Activated naive CD8-positive, alpha-beta T cell treated with anti-CD3 and anti-CD28 coated beads, Interleukin-2, amount 10 ng/mL, durations not matched to agents 7 days and 5 days (primary cell): Measurements from ENCODE around the gene FLRT2. TPM values are rescaled to one million over a fixed set of nuclear protein-coding genes. Genes with fewer than 3 reads are reported as not detected.
A peak's percentile ranks its signal among the peaks of the same experiment; 100 is the strongest.

Experiments
- ATAC-seq: fragments of 150-1000 bp; cut with Tn5 transposase; one replicate; pipeline ENCODE4 v1.10.0; 2021; ENCODE audit warnings: low read depth, moderate library complexity
- POLR2A ChIA-PET: fragments of 350-600 bp; sonication (Branson Sonifier 250); formaldehyde crosslinking; loops from one replicate; lab custom pipeline; 2021; ENCODE audit warnings: antibody characterized with exemption; lab: Charles Lee
- DNase-seq: peaks from one replicate; pipeline ENCODE4 v3.0.0; 2021
- H3K27ac Mint-ChIP-seq: one replicate; pipeline ENCODE4 v1.8.0; 2022; ENCODE audit warnings: mild to moderate bottlenecking, mixed read lengths
- H3K27me3 Mint-ChIP-seq: one replicate; pipeline ENCODE4 v1.8.0; 2022; ENCODE audit warnings: mild to moderate bottlenecking, moderate library complexity, mixed read lengths
- H3K36me3 Mint-ChIP-seq: one replicate; pipeline ENCODE4 v1.8.0; 2021; ENCODE audit warnings: mild to moderate bottlenecking, mixed read lengths
- H3K4me1 Mint-ChIP-seq: one replicate; pipeline ENCODE4 v1.8.0; 2021; ENCODE audit warnings: mixed read lengths
- H3K4me3 Mint-ChIP-seq: one replicate; pipeline ENCODE4 v1.8.0; 2022; ENCODE audit warnings: mild to moderate bottlenecking, moderate library complexity, mixed read lengths
- H3K9me3 Mint-ChIP-seq: one replicate; pipeline ENCODE4 v1.8.0; 2021; ENCODE audit warnings: mixed read lengths
- total RNA-seq, 2 experiments: library from RNA; stranded (reverse); gene quantifications; one replicate each; pipeline ENCODE4 v1.2.3, GENCODE V29; 2021

Gene FLRT2
- not detected for total RNA-seq

GRCh38 chr14:85529803-85530574, at the start of gene FLRT2:
Gene FLRT2, plus strand, starts transcription at chr14:85530144. Its CDS starts 91,371 bp downstream, at chr14:85621515.
- peak; percentile 28 for DNase-seq
- Mint-ChIP-seq H3K36me3 (no peaks in the 10 kb centered on the region), H3K9me3 (peaks cover 3% of the 10 kb centered on the region), H3K27ac (no peak within 1 kb of the TSS), H3K4me3 (no peak within 1 kb of the TSS), H3K4me1 (peaks cover 17% of the 10 kb centered on the region), H3K27me3 (peaks cover 64% of the 10 kb centered on the region)
- no peak for ATAC-seq
- POLR2A ChIA-PET, result no interaction called here

DNA sequence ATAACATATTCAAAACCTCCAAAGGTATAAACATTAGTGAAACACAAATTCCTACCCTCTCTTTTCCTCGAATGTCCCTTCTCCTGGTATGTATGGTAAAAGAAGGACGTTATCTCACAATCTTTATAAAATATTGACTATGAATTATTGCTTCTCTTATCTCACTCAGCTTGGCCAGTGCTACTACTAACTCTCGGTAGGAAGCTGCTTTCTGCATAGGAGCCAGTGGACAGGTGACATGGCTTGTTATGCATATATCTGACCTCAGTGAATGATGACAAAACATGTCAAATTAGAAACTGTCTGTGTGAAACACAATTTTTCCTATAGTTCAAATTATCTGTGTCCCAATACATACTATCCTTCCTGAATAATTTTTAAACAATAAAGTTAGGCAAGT, 48.5 kb upstream of the FLRT2 start:
- Mint-ChIP-seq H3K27ac (no peak overlapping the region), H3K36me3 (no peaks in the 10 kb centered on the region), H3K4me3 (no peak overlapping the region), H3K4me1 (no peaks in the 10 kb centered on the region), H3K9me3 (no peaks in the 10 kb centered on the region), H3K27me3 (no peaks in the 10 kb centered on the region)
- POLR2A ChIA-PET, result no interaction called here
- ATAC-seq (no peak), DNase-seq (no peak)

GRCh38 chr14:85482552-85482951, 47.4 kb upstream of the FLRT2 start:
- Mint-ChIP-seq H3K27me3 (no peaks in the 10 kb centered on the region), H3K36me3 (no peaks in the 10 kb centered on the region), H3K27ac (no peak overlapping the region), H3K4me3 (no peak overlapping the region), H3K9me3 (no peaks in the 10 kb centered on the region), H3K4me1 (no peaks in the 10 kb centered on the region)
- ATAC-seq (no peak), DNase-seq (no peak)
- POLR2A ChIA-PET, result no interaction called here

DNA sequence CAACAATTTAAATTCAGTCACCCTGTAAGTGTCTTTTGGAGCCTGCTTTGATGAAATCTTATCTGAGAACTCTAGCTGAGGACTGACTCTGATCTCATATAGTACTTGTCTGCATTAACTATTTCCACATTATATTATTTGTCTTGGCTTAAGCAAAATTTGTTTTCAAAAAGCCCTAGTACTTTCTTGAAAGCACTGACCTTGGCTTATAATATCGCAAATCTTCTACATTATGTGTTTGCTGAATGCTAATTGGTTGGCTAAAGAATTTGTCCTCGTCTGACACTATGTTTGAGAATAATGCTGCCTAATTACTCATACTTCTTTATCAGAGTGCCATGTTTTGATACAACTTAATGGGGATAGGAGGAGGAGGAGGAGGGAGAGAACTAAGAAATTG, 46.9 kb upstream of the FLRT2 start:
- Mint-ChIP-seq H3K27me3 (no peaks in the 10 kb centered on the region), H3K4me1 (no peaks in the 10 kb centered on the region), H3K27ac (no peak overlapping the region), H3K9me3 (no peaks in the 10 kb centered on the region), H3K36me3 (no peaks in the 10 kb centered on the region), H3K4me3 (no peak overlapping the region)
- POLR2A ChIA-PET, result no interaction called here
- DNase-seq, result no peak
- no peak for ATAC-seq

- H3K4me3 Mint-ChIP-seq, result no peak overlapping the region
- no peaks in the 10 kb centered on the region for H3K4me1 Mint-ChIP-seq
- no peak overlapping the region for H3K27ac Mint-ChIP-seq
- H3K36me3 Mint-ChIP-seq, result no peaks in the 10 kb centered on the region
- H3K9me3 Mint-ChIP-seq, result no peaks in the 10 kb centered on the region
- ATAC-seq (no peak), DNase-seq (no peak)
- no peaks in the 10 kb centered on the region for H3K27me3 Mint-ChIP-seq
- POLR2A ChIA-PET, result no interaction called here
Measured at GRCh38 chr14:85483652-85484051, 46.3 kb upstream of the FLRT2 start.

DNA sequence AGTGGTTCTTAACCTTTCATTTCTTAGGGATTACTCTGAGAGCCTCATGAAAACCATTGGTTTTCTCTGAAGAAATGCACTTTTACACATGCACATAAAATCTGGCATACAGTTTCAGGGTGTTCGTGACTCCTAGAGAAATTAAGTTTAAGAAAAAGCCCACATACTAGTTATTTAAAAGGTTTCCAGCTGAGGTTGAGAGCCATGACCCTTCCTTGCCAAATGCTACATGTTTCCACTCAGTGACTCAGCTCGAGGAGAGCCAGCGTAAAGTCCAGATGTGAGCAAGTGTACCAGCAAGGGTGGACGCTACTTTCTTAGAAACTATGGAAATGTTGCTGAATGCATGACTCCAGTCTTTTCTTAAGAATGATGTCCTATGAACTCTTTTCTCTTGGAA, 42.7 kb upstream of the FLRT2 start:
- ATAC-seq, result no peak
- H3K36me3 Mint-ChIP-seq, result no peaks in the 10 kb centered on the region
- DNase-seq, result no peak
- H3K4me1 Mint-ChIP-seq, result no peaks in the 10 kb centered on the region
- H3K27me3 Mint-ChIP-seq, result no peaks in the 10 kb centered on the region
- H3K9me3 Mint-ChIP-seq, result peaks cover 7% of the 10 kb centered on the region
- H3K4me3 Mint-ChIP-seq, result no peak overlapping the region
- H3K27ac Mint-ChIP-seq, result no peak overlapping the region
- POLR2A ChIA-PET, result no interaction called here

DNA sequence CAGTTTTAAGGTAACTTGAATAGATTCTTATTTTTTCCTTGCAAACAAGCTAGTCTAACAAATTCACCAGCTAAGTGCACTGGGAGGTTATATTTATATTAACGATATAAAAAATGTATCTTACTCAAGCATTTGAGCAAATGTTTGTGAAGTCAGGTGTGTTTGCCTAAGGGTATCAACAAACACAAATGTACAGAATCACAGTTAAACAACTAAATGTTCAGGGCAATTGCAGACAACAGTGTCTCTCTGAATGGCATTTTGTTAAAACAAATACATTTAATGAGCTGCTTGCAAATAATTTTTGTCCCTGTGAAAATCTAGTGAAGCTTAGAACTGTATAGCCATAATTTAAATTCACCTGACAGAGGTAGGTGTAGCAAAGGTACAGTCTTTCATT, 28.2 kb upstream of the FLRT2 start:
- POLR2A ChIA-PET, result no interaction called here
- H3K4me1 Mint-ChIP-seq, result no peaks in the 10 kb centered on the region
- no peaks in the 10 kb centered on the region for H3K36me3 Mint-ChIP-seq
- no peak overlapping the region for H3K27ac Mint-ChIP-seq
- no peaks in the 10 kb centered on the region for H3K9me3 Mint-ChIP-seq
- H3K4me3 Mint-ChIP-seq, result no peak overlapping the region
- DNase-seq (no peak), ATAC-seq (no peak)
- H3K27me3 Mint-ChIP-seq, result peaks cover 3% of the 10 kb centered on the region

DNA sequence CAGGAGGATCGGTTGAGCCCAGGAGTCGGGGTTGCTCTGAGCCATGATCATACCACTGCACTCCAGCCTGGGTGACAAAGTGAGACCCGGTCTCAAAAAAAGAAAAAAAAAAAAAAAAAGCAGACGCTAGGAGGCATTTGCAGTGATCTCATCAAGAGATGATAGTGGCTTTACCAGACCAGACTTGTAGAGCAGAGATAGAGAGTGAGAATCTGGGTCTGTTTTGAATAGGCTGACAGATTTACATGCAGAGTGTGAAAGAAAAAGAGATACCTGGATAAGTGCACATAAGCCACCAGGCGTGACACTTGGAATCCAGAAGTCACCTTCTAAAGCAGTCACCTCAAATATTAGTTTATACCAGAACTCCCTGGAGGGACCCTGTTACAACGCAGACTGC, 21.1 kb upstream of the FLRT2 start:
- Mint-ChIP-seq H3K27ac (no peak overlapping the region), H3K36me3 (no peaks in the 10 kb centered on the region), H3K9me3 (no peaks in the 10 kb centered on the region), H3K4me3 (no peak overlapping the region), H3K27me3 (peaks cover 4% of the 10 kb centered on the region), H3K4me1 (no peaks in the 10 kb centered on the region)
- POLR2A ChIA-PET, result no interaction called here
- no peak for ATAC-seq
- no peak for DNase-seq

DNA sequence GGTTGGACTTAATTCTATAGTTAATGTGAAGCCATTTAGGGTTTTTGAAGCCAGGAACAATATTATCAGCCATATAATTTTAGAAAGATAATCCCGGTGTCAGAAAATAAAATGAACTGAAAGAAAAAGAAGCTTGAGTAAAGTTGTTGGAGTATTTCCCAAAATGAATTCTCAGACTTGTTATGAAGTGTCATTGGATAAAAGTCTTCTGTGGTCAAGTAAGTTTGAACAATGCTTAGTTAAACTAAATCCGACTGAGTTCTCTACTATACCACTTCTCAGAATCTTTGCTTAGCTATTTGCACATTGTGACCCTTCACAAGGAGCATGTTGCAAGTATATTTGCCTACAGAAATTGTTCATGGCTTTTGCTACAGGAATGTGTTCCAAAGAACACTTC, 17.5 kb upstream of the FLRT2 start:
- no peak for ATAC-seq
- Mint-ChIP-seq H3K9me3 (no peaks in the 10 kb centered on the region), H3K27ac (no peak overlapping the region), H3K4me3 (no peak overlapping the region), H3K4me1 (no peaks in the 10 kb centered on the region), H3K36me3 (no peaks in the 10 kb centered on the region), H3K27me3 (peaks cover under 1% of the 10 kb centered on the region)
- no peak for DNase-seq
- POLR2A ChIA-PET, result interaction anchor here (0.6 kb wide), 1 partner anchor 55 kb away, joined by 6 read pairs; no protein-coding TSS in a partner anchor

DNA sequence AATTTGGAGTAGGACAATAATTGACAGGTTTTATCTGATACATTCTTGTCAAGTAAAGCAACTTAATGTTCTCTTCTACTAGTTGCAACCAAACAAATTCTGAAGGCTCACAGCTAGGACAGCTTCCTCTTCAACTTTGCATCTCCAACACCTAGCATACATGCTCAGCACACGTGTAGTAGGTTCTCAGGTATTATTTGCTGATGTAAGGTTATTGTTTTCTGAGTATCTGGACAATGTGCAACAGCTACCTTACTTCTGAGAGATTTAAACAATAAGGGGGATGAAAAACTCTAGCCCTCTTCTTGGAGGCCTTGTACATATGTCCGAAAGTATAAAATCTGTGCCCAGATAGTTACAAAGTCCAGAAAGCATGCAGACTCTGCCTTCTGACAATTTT, 15.5 kb upstream of the FLRT2 start:
- POLR2A ChIA-PET, result no interaction called here

GRCh38 chr14:85516239-85517113, 13.5 kb upstream of the FLRT2 start:
- no peak overlapping the region for H3K27ac Mint-ChIP-seq
- POLR2A ChIA-PET, result no interaction called here
- no peaks in the 10 kb centered on the region for H3K27me3 Mint-ChIP-seq
- no peak overlapping the region for H3K4me3 Mint-ChIP-seq
- no peaks in the 10 kb centered on the region for H3K9me3 Mint-ChIP-seq
- DNase-seq, result no peak
- no peaks in the 10 kb centered on the region for H3K4me1 Mint-ChIP-seq
- no peak for ATAC-seq
- no peaks in the 10 kb centered on the region for H3K36me3 Mint-ChIP-seq

More for the DNA sequence above, 15.5 kb upstream of the FLRT2 start:
- Mint-ChIP-seq H3K36me3 (no peaks in the 10 kb centered on the region), H3K9me3 (no peaks in the 10 kb centered on the region), H3K4me3 (no peak overlapping the region), H3K4me1 (no peaks in the 10 kb centered on the region), H3K27me3 (no peaks in the 10 kb centered on the region), H3K27ac (no peak overlapping the region)
- ATAC-seq (no peak), DNase-seq (no peak)

DNA sequence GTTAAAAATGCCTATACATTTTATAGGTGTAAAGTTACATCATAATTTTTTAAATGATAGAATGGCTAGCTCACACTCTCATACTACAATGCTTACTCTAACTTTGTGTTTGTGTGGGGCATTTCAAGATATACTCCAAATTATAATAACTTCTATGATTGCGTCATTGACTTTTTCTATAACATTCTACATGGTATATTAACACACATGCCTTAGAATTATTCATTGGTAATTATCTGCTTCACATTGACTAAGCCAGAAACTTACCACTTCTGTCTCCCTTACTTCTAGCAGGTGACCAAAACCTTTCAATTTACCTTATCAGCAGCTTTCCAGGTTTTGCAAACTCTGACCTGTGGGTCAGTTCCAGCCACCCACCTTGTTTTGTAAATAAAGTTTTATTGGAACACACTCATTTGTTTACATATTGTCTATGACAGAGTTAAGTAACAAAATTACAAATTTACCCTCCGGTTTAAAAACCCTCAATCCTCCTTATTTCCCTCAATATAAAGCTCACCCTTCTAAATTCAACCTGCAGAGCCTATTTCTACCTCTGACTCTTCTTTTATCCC, 12.7 kb upstream of the FLRT2 start:
- Mint-ChIP-seq H3K36me3 (no peaks in the 10 kb centered on the region), H3K4me3 (no peak overlapping the region), H3K27me3 (no peaks in the 10 kb centered on the region), H3K4me1 (no peaks in the 10 kb centered on the region), H3K27ac (no peak overlapping the region), H3K9me3 (no peaks in the 10 kb centered on the region)
- ATAC-seq (no peak), DNase-seq (no peak)
- POLR2A ChIA-PET, result no interaction called here

DNA sequence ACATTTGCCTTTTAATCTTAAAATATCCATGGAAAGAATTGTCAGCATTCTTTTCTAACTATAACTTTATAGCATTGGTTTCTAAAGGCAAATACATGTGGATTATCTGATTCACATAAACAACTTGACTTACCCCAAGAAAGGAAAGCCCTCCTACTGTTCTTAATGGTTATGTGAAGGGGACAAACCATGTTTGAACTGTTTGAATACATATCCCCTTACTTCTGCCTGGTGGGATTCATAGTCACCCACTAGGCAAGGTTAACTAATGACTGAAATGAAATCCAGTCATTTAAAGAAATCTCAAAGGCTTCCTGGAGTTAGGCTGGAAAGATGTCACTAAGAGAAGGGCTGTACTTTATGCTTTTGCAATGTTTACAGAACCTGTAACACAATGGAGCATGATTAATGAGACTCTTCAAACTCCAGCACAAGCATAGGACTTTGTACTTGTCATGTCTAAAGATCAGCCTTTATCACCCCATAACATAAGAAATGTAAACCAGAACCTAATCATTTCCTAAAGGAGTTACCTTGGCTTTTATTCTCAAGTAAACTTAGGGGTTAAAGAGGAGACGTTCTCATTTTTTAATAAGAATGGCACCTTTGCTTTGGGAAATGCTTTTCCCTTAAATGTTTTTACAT, 10.2 kb upstream of the FLRT2 start:
- Mint-ChIP-seq H3K9me3 (no peaks in the 10 kb centered on the region), H3K4me3 (no peak overlapping the region), H3K27me3 (no peaks in the 10 kb centered on the region), H3K36me3 (no peaks in the 10 kb centered on the region), H3K4me1 (no peaks in the 10 kb centered on the region), H3K27ac (no peak overlapping the region)
- POLR2A ChIA-PET, result no interaction called here
- DNase-seq, result no peak
- no peak for ATAC-seq
